ENCODE results near the gene LMNTD2.

Gene LMNTD2

GRCh38 chr11:507727-508515, 52.6 kb downstream of the LMNTD2 start:
- peaks cover 15% of the 10 kb centered on the region for H3K79me1 ChIP-seq (ENCODE audit: low read length)
- peak overlapping the region; percentile 66 for H3K4me2 ChIP-seq (ENCODE audit: low read length)
- H3K4me1 ChIP-seq (ENCODE audit: control insufficient read depth in 1 of 2, insufficient read depth in 2 of 2, low read length in 2 of 2), result peaks cover 6 to 13% of the 10 kb centered on the region in 2 experiments
- H2AFZ ChIP-seq (ENCODE audit: insufficient read depth, low read length, poor library complexity), result peak overlapping the region; percentile 84
- peak overlapping the region; percentile 78 for H3K4ac ChIP-seq (ENCODE audit: low read depth, low read length)
- peak overlapping the region; percentile 31 for H2AK5ac ChIP-seq (ENCODE audit: low read length)
- H3K9me3 ChIP-seq (ENCODE audit: insufficient read depth, low read depth, low read length), result no peaks in the 10 kb centered on the region
- H4K8ac ChIP-seq (ENCODE audit: low read depth, low read length), result peak overlapping the region; percentile 87
- H3K79me2 ChIP-seq (ENCODE audit: control insufficient read depth, insufficient read depth, low read length, poor library complexity), result peaks cover 13% of the 10 kb centered on the region
- H2BK120ac ChIP-seq (ENCODE audit: insufficient read depth, low read length, poor library complexity), result peak overlapping the region; percentile 56
- H3K14ac ChIP-seq (ENCODE audit: low read length), result peak overlapping the region; percentile 85
- H3K4me3 ChIP-seq (ENCODE audit: low read depth, low read length), result peak overlapping the region; percentile 69
- no peak overlapping the region for H2BK5ac ChIP-seq (ENCODE audit: low read depth, low read length, poor library complexity)
- peak overlapping the region; percentile 39 for H3K18ac ChIP-seq (ENCODE audit: low read length)
- no peak for DNase-seq
- H4K12ac ChIP-seq (ENCODE audit: low read depth, low read length), result peak overlapping the region; percentile 79
- H3K9ac ChIP-seq (ENCODE audit: low read length), result peak overlapping the region; percentile 13
- no peaks in the 10 kb centered on the region for H3K27me3 ChIP-seq (ENCODE audit: insufficient read depth, low read length)
- no CpG with 5 or more reads among the region's 45 CpGs for WGBS (ENCODE audit: extremely low coverage, insufficient coverage, insufficient read length)
- peak overlapping the region; percentile 82 for H4K91ac ChIP-seq (ENCODE audit: low read depth, low read length)
- H3K36me3 ChIP-seq (ENCODE audit: control insufficient read depth in 1 of 2, insufficient read depth in 2 of 2, low read length in 2 of 2), result peaks cover 11 to 20% of the 10 kb centered on the region in 2 experiments
- H2BK12ac ChIP-seq (ENCODE audit: low read length), result no peak overlapping the region
- peak overlapping the region; percentile 16 for H3K27ac ChIP-seq (ENCODE audit: low read depth, low read length)
- no peak overlapping the region for H3K23ac ChIP-seq (ENCODE audit: low read length)

- Histone ChIP-seq H3K4me2 (ENCODE audit: low read length) (peak within 1 kb of the TSS; percentile 96), H3K27me3 (ENCODE audit: insufficient read depth, low read length) (no peaks in the 10 kb centered on the region), H3K14ac (ENCODE audit: low read length) (peak within 1 kb of the TSS; percentile 98), H3K4me3 (ENCODE audit: low read depth, low read length) (peak within 1 kb of the TSS; percentile 92), H3K4ac (ENCODE audit: low read depth, low read length) (peak within 1 kb of the TSS; percentile 78), H3K79me1 (ENCODE audit: low read length) (peaks cover 15% of the 10 kb centered on the region), H2BK12ac (ENCODE audit: low read length) (peak within 1 kb of the TSS; percentile 21), H3K9me3 (ENCODE audit: insufficient read depth, low read depth, low read length) (no peaks in the 10 kb centered on the region), H3K36me3 (ENCODE audit: control insufficient read depth in 1 of 2, insufficient read depth in 2 of 2, low read length in 2 of 2) (peaks cover 10 to 25% of the 10 kb centered on the region in 2 experiments), H3K4me1 (ENCODE audit: control insufficient read depth in 1 of 2, insufficient read depth in 2 of 2, low read length in 2 of 2) (peaks cover 6 to 13% of the 10 kb centered on the region in 2 experiments), H3K23ac (ENCODE audit: low read length) (no peak within 1 kb of the TSS), H2AK5ac (ENCODE audit: low read length) (peak within 1 kb of the TSS; percentile 85), H4K12ac (ENCODE audit: low read depth, low read length) (peak within 1 kb of the TSS; percentile 95), H2BK120ac (ENCODE audit: insufficient read depth, low read length, poor library complexity) (peak within 1 kb of the TSS; percentile 94), H4K91ac (ENCODE audit: low read depth, low read length) (peak within 1 kb of the TSS; percentile 99), H3K79me2 (ENCODE audit: control insufficient read depth, insufficient read depth, low read length, poor library complexity) (peaks cover 13% of the 10 kb centered on the region), H2BK5ac (ENCODE audit: low read depth, low read length, poor library complexity) (peak within 1 kb of the TSS; percentile 88), H4K8ac (ENCODE audit: low read depth, low read length) (peak within 1 kb of the TSS; percentile 95), H3K9ac (ENCODE audit: low read length) (peak within 1 kb of the TSS; percentile 86), H3K18ac (ENCODE audit: low read length) (peak within 1 kb of the TSS; percentile 97), H3K27ac (ENCODE audit: low read depth, low read length) (peak within 1 kb of the TSS; percentile 97), H2AFZ (ENCODE audit: insufficient read depth, low read length, poor library complexity) (peak within 1 kb of the TSS; percentile 86)
- WGBS (ENCODE audit: extremely low coverage, insufficient coverage, insufficient read length), result no CpG with 5 or more reads among the region's 93 CpGs
- DNase-seq, result peak; percentile 93 to 96
Observed at GRCh38 chr11:506995-507726, 53.4 kb downstream of the LMNTD2 start, which contains the start of gene RNH1. TSS of gene RNH1 (minus strand) at chr11:507242. CDS start at chr11:502162, 5,080 bp downstream.

GRCh38 chr11:506238-506994, 54.1 kb downstream of the LMNTD2 start:
- Histone ChIP-seq H2BK5ac (ENCODE audit: low read depth, low read length, poor library complexity) (peak overlapping the region; percentile 88), H3K4ac (ENCODE audit: low read depth, low read length) (peak overlapping the region; percentile 77), H3K4me1 (ENCODE audit: control insufficient read depth in 1 of 2, insufficient read depth in 2 of 2, low read length in 2 of 2) (peaks cover 6 to 13% of the 10 kb centered on the region in 2 experiments), H3K27ac (ENCODE audit: low read depth, low read length) (peak overlapping the region; percentile 97), H4K8ac (ENCODE audit: low read depth, low read length) (peak overlapping the region; percentile 95), H3K18ac (ENCODE audit: low read length) (peak overlapping the region; percentile 97), H2BK120ac (ENCODE audit: insufficient read depth, low read length, poor library complexity) (peak overlapping the region; percentile 94), H3K23ac (ENCODE audit: low read length) (no peak overlapping the region), H4K91ac (ENCODE audit: low read depth, low read length) (peak overlapping the region; percentile 99), H3K79me2 (ENCODE audit: control insufficient read depth, insufficient read depth, low read length, poor library complexity) (peaks cover 13% of the 10 kb centered on the region), H3K36me3 (ENCODE audit: control insufficient read depth in 1 of 2, insufficient read depth in 2 of 2, low read length in 2 of 2) (peaks cover 15 to 32% of the 10 kb centered on the region in 2 experiments), H2BK12ac (ENCODE audit: low read length) (no peak overlapping the region), H3K27me3 (ENCODE audit: insufficient read depth, low read length) (no peaks in the 10 kb centered on the region), H3K9me3 (ENCODE audit: insufficient read depth, low read depth, low read length) (no peaks in the 10 kb centered on the region), H3K9ac (ENCODE audit: low read length) (peak overlapping the region; percentile 76), H3K4me2 (ENCODE audit: low read length) (peak overlapping the region; percentile 96), H2AK5ac (ENCODE audit: low read length) (peak overlapping the region; percentile 31), H3K4me3 (ENCODE audit: low read depth, low read length) (peak overlapping the region; percentile 92), H2AFZ (ENCODE audit: insufficient read depth, low read length, poor library complexity) (peak overlapping the region; percentile 86), H3K14ac (ENCODE audit: low read length) (peak overlapping the region; percentile 98), H4K12ac (ENCODE audit: low read depth, low read length) (peak overlapping the region; percentile 95), H3K79me1 (ENCODE audit: low read length) (peaks cover 15% of the 10 kb centered on the region)
- DNase-seq, result peak; percentile 98 to 99
- no CpG with 5 or more reads among the region's 71 CpGs for WGBS (ENCODE audit: extremely low coverage, insufficient coverage, insufficient read length)

GRCh38 chr11:504994-505344, 55.6 kb downstream of the LMNTD2 start:
- Histone ChIP-seq H3K18ac (ENCODE audit: low read length) (no peak overlapping the region), H3K36me3 (ENCODE audit: control insufficient read depth in 1 of 2, insufficient read depth in 2 of 2, low read length in 2 of 2) (peaks cover 24 to 41% of the 10 kb centered on the region in 2 experiments), H4K12ac (ENCODE audit: low read depth, low read length) (no peak overlapping the region), H2AK5ac (ENCODE audit: low read length) (no peak overlapping the region), H3K9me3 (ENCODE audit: insufficient read depth, low read depth, low read length) (peaks cover 2% of the 10 kb centered on the region), H2BK5ac (ENCODE audit: low read depth, low read length, poor library complexity) (no peak overlapping the region), H3K4me1 (ENCODE audit: control insufficient read depth in 1 of 2, insufficient read depth in 2 of 2, low read length in 2 of 2) (peaks cover 6 to 13% of the 10 kb centered on the region in 2 experiments), H3K4me2 (ENCODE audit: low read length) (no peak overlapping the region), H3K27ac (ENCODE audit: low read depth, low read length) (no peak overlapping the region), H3K4me3 (ENCODE audit: low read depth, low read length) (no peak overlapping the region), H2AFZ (ENCODE audit: insufficient read depth, low read length, poor library complexity) (no peak overlapping the region), H3K14ac (ENCODE audit: low read length) (no peak overlapping the region), H3K4ac (ENCODE audit: low read depth, low read length) (peak overlapping the region; percentile 85), H3K9ac (ENCODE audit: low read length) (no peak overlapping the region), H3K23ac (ENCODE audit: low read length) (no peak overlapping the region), H4K8ac (ENCODE audit: low read depth, low read length) (no peak overlapping the region), H2BK12ac (ENCODE audit: low read length) (no peak overlapping the region), H2BK120ac (ENCODE audit: insufficient read depth, low read length, poor library complexity) (no peak overlapping the region), H3K79me2 (ENCODE audit: control insufficient read depth, insufficient read depth, low read length, poor library complexity) (peaks cover 13% of the 10 kb centered on the region), H3K79me1 (ENCODE audit: low read length) (peaks cover 15% of the 10 kb centered on the region), H3K27me3 (ENCODE audit: insufficient read depth, low read length) (no peaks in the 10 kb centered on the region), H4K91ac (ENCODE audit: low read depth, low read length) (no peak overlapping the region)
- DNase-seq, result no peak
- WGBS (ENCODE audit: extremely low coverage, insufficient coverage, insufficient read length), result 100% methylated on average over 2 of the region's 7 CpGs
